ENCODE measurements around the gene AIF1L. TPM values are rescaled to one million over a fixed set of nuclear protein-coding genes. Genes with fewer than 3 reads are reported as not detected.

The AIF1L gene
- total and polyA plus RNA-seq, 2 experiments from 2014 or later: 0.28 TPM; not detected in 1

GRCh38 chr9:131081868-131082267 lies 14.5 kb upstream of the AIF1L start:
- DNase-seq: no peak
- H3K4me1 ChIP-seq (ENCODE audit: insufficient read depth): no peaks in the 10 kb centered on the region
- TF ChIP-seq EZH2 (IDR thresholded peaks at IDR 0.05; ENCODE audit: insufficient read depth, poor library complexity, severe bottlenecking) (no peak), EZH2phosphoT487 (IDR thresholded peaks at IDR 0.05; ENCODE audit: insufficient read depth, low read depth) (no peak)
- H3F3A ChIP-seq (ENCODE audit: insufficient read depth): no peaks in the 10 kb centered on the region
- in situ Hi-C loops (cut with MboI): no loop called here
- no peak overlapping the region for H2AFZ ChIP-seq
- H3K9me2 ChIP-seq (ENCODE audit: insufficient read depth): no peaks in the 10 kb centered on the region
- H3K9ac ChIP-seq: no peak overlapping the region
- no peak overlapping the region for H3K4me3 ChIP-seq
- 69 to 72% methylated on average over 9 of the region's 9 CpGs for WGBS, 2 experiments (ENCODE audit: low coverage in 1 of 2, low lambda C conversion rate in 2 of 2, missing lambda C conversion rate in 2 of 2)
- no peaks in the 10 kb centered on the region for H3K36me3 ChIP-seq (ENCODE audit: low read depth)
- no peaks in the 10 kb centered on the region for H3K79me2 ChIP-seq (ENCODE audit: insufficient read depth)
- H3K9me3 ChIP-seq (ENCODE audit: low read depth): no peaks in the 10 kb centered on the region
- H4K20me1 ChIP-seq (ENCODE audit: insufficient read depth): no peaks in the 10 kb centered on the region
- H3K4me2 ChIP-seq (ENCODE audit: unreplicated experiment): no peak overlapping the region
- no peak overlapping the region for H3K27ac ChIP-seq
- H3K27me3 ChIP-seq (replicated peaks; ENCODE audit: insufficient read depth): no peaks in the 10 kb centered on the region

DNA sequence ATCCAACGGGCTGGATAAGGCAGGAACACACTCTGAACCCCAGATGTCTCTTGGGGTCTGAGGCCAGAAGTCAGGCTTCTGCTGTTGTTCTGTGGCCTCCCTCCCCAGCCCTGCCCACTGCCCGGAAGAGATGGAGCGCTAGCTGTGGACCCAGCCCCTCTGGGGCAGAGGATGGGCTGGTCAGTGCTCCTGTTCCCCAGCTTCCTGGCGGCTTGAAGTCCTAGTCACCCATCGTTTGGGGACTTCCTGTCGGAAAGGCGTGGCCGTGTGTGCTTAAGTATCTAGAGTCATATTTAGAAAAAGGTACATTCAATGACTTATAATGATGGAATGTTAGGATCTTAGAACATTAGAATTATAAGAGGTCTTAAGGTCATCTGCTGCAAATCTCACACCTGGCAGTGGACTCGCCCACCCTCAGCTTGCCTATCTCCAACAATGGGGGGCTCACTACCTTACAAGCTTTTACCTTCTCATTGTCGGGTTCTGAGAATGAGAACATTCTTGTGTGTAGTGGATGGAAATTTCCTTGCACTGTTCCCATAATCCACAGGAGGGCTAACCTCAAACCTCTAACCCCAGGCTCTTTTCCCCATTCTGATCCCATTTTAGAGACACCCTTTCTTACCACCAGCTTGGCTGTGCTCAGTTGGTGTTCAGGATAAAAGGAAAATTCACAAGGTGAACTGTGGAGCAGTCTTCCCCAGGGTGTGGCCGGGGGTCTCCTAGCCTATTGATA lies 13.4 kb upstream of the AIF1L start:
- Histone ChIP-seq H3K4me1 (ENCODE audit: insufficient read depth) (no peaks in the 10 kb centered on the region), H3K36me3 (ENCODE audit: low read depth) (no peaks in the 10 kb centered on the region), H3K4me3 (no peak overlapping the region), H3K27ac (no peak overlapping the region), H2AFZ (no peak overlapping the region), H3K27me3 (replicated peaks; ENCODE audit: insufficient read depth) (no peaks in the 10 kb centered on the region), H4K20me1 (ENCODE audit: insufficient read depth) (no peaks in the 10 kb centered on the region), H3K4me2 (ENCODE audit: unreplicated experiment) (no peak overlapping the region), H3K9me2 (ENCODE audit: insufficient read depth) (no peaks in the 10 kb centered on the region), H3K9me3 (ENCODE audit: low read depth) (no peaks in the 10 kb centered on the region), H3K79me2 (ENCODE audit: insufficient read depth) (no peaks in the 10 kb centered on the region), H3K9ac (no peak overlapping the region), H3F3A (ENCODE audit: insufficient read depth) (no peaks in the 10 kb centered on the region)
- TF ChIP-seq EZH2 (IDR thresholded peaks at IDR 0.05; ENCODE audit: insufficient read depth, poor library complexity, severe bottlenecking) (no peak), EZH2phosphoT487 (IDR thresholded peaks at IDR 0.05; ENCODE audit: insufficient read depth, low read depth) (no peak)
- no peak for DNase-seq
- 64 to 68% methylated on average over 11 of the region's 11 CpGs for WGBS, 2 experiments (ENCODE audit: low coverage in 1 of 2, low lambda C conversion rate in 2 of 2, missing lambda C conversion rate in 2 of 2)
- in situ Hi-C loops (cut with MboI): no loop called here

DNA sequence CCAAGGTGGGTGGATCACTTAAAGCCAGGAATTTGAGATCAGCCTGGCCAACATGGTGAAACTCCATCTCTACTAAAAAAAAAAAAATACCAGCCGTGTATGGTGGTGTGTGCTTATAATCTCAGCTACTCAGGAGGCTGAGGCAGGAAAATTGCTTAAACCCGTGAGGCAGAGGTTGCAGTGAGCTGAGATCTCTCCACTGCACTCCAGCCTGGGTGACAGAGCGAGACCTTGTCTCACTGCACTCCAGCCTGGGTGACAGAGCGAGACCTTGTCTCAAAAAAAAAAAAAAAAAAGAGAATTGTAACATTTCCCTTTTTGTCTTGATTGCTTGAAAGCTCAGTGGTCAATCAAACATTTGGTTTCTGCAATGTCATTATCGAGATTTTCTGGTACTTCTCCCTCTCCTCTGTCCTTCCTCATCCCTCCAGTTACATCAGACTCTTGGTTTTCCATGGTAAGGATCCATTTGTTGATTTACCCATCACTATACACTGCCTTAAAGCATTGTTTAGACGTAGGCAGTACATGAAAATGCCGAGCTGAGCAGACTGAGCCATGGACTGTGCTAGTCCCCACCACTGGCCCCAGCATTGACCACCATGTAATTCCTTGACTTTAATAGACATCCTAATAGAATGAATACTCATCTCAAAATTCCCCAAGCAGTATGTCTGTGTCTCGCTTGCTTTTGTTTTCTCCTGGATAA lies 11.5 kb upstream of the AIF1L start:
- H3K9me3 ChIP-seq (ENCODE audit: low read depth): no peaks in the 10 kb centered on the region
- H3F3A ChIP-seq (ENCODE audit: insufficient read depth): no peaks in the 10 kb centered on the region
- H3K4me2 ChIP-seq (ENCODE audit: unreplicated experiment): no peak overlapping the region
- H4K20me1 ChIP-seq (ENCODE audit: insufficient read depth): no peaks in the 10 kb centered on the region
- no peak overlapping the region for H2AFZ ChIP-seq
- no peaks in the 10 kb centered on the region for H3K79me2 ChIP-seq (ENCODE audit: insufficient read depth)
- H3K27ac ChIP-seq: no peak overlapping the region
- H3K36me3 ChIP-seq (ENCODE audit: low read depth): no peaks in the 10 kb centered on the region
- H3K9ac ChIP-seq: no peak overlapping the region
- H3K27me3 ChIP-seq (replicated peaks; ENCODE audit: insufficient read depth): no peaks in the 10 kb centered on the region
- WGBS, 2 experiments (ENCODE audit: low coverage in 1 of 2, low lambda C conversion rate in 2 of 2, missing lambda C conversion rate in 2 of 2): 58 to 60% methylated on average over 8 of the region's 8 CpGs
- H3K9me2 ChIP-seq (ENCODE audit: insufficient read depth): no peaks in the 10 kb centered on the region
- TF ChIP-seq EZH2phosphoT487 (IDR thresholded peaks at IDR 0.05; ENCODE audit: insufficient read depth, low read depth) (no peak), EZH2 (IDR thresholded peaks at IDR 0.05; ENCODE audit: insufficient read depth, poor library complexity, severe bottlenecking) (no peak)
- in situ Hi-C loops (cut with MboI): no loop called here
- H3K4me1 ChIP-seq (ENCODE audit: insufficient read depth): no peaks in the 10 kb centered on the region
- DNase-seq: no peak
- no peak overlapping the region for H3K4me3 ChIP-seq

GRCh38 chr9:131085370-131086122 lies 10.8 kb upstream of the AIF1L start:
- Histone ChIP-seq H3K36me3 (ENCODE audit: low read depth) (no peaks in the 10 kb centered on the region), H3K4me2 (ENCODE audit: unreplicated experiment) (no peak overlapping the region), H3F3A (ENCODE audit: insufficient read depth) (no peaks in the 10 kb centered on the region), H3K9me3 (ENCODE audit: low read depth) (no peaks in the 10 kb centered on the region), H3K27ac (no peak overlapping the region), H2AFZ (no peak overlapping the region), H3K9ac (no peak overlapping the region), H3K4me1 (ENCODE audit: insufficient read depth) (no peaks in the 10 kb centered on the region), H3K9me2 (ENCODE audit: insufficient read depth) (no peaks in the 10 kb centered on the region), H3K27me3 (replicated peaks; ENCODE audit: insufficient read depth) (no peaks in the 10 kb centered on the region), H3K79me2 (ENCODE audit: insufficient read depth) (no peaks in the 10 kb centered on the region), H3K4me3 (no peak overlapping the region), H4K20me1 (ENCODE audit: insufficient read depth) (no peaks in the 10 kb centered on the region)
- DNase-seq: no peak
- WGBS, 2 experiments (ENCODE audit: low coverage in 1 of 2, low lambda C conversion rate in 2 of 2, missing lambda C conversion rate in 2 of 2): 73% methylated on average over 20 to 23 of the region's 23 CpGs
- TF ChIP-seq EZH2 (IDR thresholded peaks at IDR 0.05; ENCODE audit: insufficient read depth, poor library complexity, severe bottlenecking): no peak
- no peak for TF ChIP-seq EZH2phosphoT487 (IDR thresholded peaks at IDR 0.05; ENCODE audit: insufficient read depth, low read depth)
- in situ Hi-C loops (cut with MboI): no loop called here
